Stimulated activated CD8-positive, alpha-beta memory T cell treated with anti-CD3 and anti-CD28 coated beads, Interleukin-4, amount 100 ng/mL, for 1 hour (primary cell): Measurements from ENCODE around the gene KCND2.
"Not testable (repeated sequence)": the region's sequence is repeated elsewhere in the genome, so short reads cannot be mapped to it uniquely, and the experiment has no call there.

Experiments
- DNase-seq, 2 donors: peaks; one replicate each; pipeline ENCODE4 v3.0.0-alpha.2; 2020; ENCODE audit warnings: low read depth in 2 of 2, low spot score in 1 of 2

The KCND2 gene

GRCh38 chr7:120691915-120692314, 418.9 kb downstream of the KCND2 start:
- no peak for DNase-seq

- no peak for DNase-seq
These were observed 422.9 kb downstream of the KCND2 start for GRCh38 chr7:120695848-120696247.

- no peak for DNase-seq
These were observed 427.8 kb downstream of the KCND2 start for GRCh38 chr7:120700796-120701195.

- not testable (repeated sequence) for DNase-seq
These were observed 429.4 kb downstream of the KCND2 start for GRCh38 chr7:120702408-120702807.

- no peak for DNase-seq
These were observed 430.7 kb downstream of the KCND2 start for GRCh38 chr7:120703585-120704240.

GRCh38 chr7:120709252-120709971, 436.4 kb downstream of the KCND2 start:
- DNase-seq = no peak

GRCh38 chr7:120709972-120710320, 437.0 kb downstream of the KCND2 start:
- no peak for DNase-seq

- DNase-seq = no peak
These were observed 442.0 kb downstream of the KCND2 start for GRCh38 chr7:120714945-120715344.

- DNase-seq = no peak
These were observed 443.3 kb downstream of the KCND2 start for GRCh38 chr7:120716307-120716706.

- DNase-seq = no peak
These were observed 444.2 kb downstream of the KCND2 start for GRCh38 chr7:120717166-120717565.

GRCh38 chr7:120718361-120718760, 445.4 kb downstream of the KCND2 start:
- no peak for DNase-seq

- no peak for DNase-seq
These were observed 447.3 kb downstream of the KCND2 start for GRCh38 chr7:120720317-120720716.

GRCh38 chr7:120723465-120724385, 450.8 kb downstream of the KCND2 start:
- no peak for DNase-seq

- DNase-seq = no peak
These were observed 451.5 kb downstream of the KCND2 start for GRCh38 chr7:120724448-120724847.

GRCh38 chr7:120724955-120725354, 452.0 kb downstream of the KCND2 start:
- no peak for DNase-seq

- DNase-seq = no peak
These were observed 452.5 kb downstream of the KCND2 start for GRCh38 chr7:120725376-120726039.

GRCh38 chr7:120729245-120729644, 456.3 kb downstream of the KCND2 start:
- no peak for DNase-seq

- no peak for DNase-seq
These were observed 458.3 kb downstream of the KCND2 start for GRCh38 chr7:120731271-120731670.

GRCh38 chr7:120732256-120732655, 459.3 kb downstream of the KCND2 start:
- no peak for DNase-seq

GRCh38 chr7:120733143-120733542, 460.2 kb downstream of the KCND2 start:
- no peak for DNase-seq

GRCh38 chr7:120733835-120734234, 460.9 kb downstream of the KCND2 start:
- DNase-seq = no peak
